OCI-LY1 (cell line): ENCODE data around the gene DNAAF5.
"Not testable (repeated sequence)": the region's sequence is repeated elsewhere in the genome, so short reads cannot be mapped to it uniquely, and the experiment has no call there.

Experiments
- H2AFZ ChIP-seq: fragments of 200-600 bp; sonication (generic), shearing (Covaris generic); 2 replicates; pipeline ENCODE4 v1.6.0; 2014; ENCODE audit warnings: antibody characterized with exemption, mild to moderate bottlenecking, low read length
- H3F3A ChIP-seq: fragments of 200-600 bp; sonication (generic), shearing (Covaris generic); 2 replicates; pipeline ENCODE4 v1.6.0; 2014; ENCODE audit warnings: mild to moderate bottlenecking, antibody characterized with exemption, low read length, moderate library complexity; ENCODE audit not compliant: insufficient read depth
- H3K27ac ChIP-seq: fragments of 200-600 bp; sonication (generic); 2 replicates; pipeline ENCODE4 v1.5.1; 2014; ENCODE audit warnings: low read length, mixed run types, mild to moderate bottlenecking, low read depth; ENCODE audit not compliant: poor library complexity, severe bottlenecking
- H3K27me3 ChIP-seq: fragments of 200-600 bp; sonication (generic); 2 replicates; pipeline ENCODE4 v1.6.0; 2014; ENCODE audit warnings: antibody characterized with exemption, mild to moderate bottlenecking, low read length, moderate library complexity; ENCODE audit not compliant: insufficient read depth
- H3K36me3 ChIP-seq: fragments of 200-600 bp; sonication (generic); 2 replicates; pipeline ENCODE4 v1.6.1; 2014; ENCODE audit warnings: mild to moderate bottlenecking, antibody characterized with exemption, low read length, moderate library complexity, mixed read lengths; ENCODE audit not compliant: insufficient read depth
- H3K4me1 ChIP-seq: fragments of 200-600 bp; sonication (generic); 2 replicates; pipeline ENCODE4 v1.5.1; 2014; ENCODE audit warnings: mild to moderate bottlenecking, low read length, moderate library complexity; ENCODE audit not compliant: insufficient read depth, severe bottlenecking
- H3K4me2 ChIP-seq: fragments of 200-600 bp; sonication (generic), shearing (Covaris generic); 2 replicates; pipeline ENCODE4 v1.6.1; 2014; ENCODE audit warnings: low read length
- H3K4me3 ChIP-seq: fragments of 200-600 bp; sonication (generic); 2 replicates; pipeline ENCODE4 v1.5.1; 2014; ENCODE audit warnings: low read length, low read depth, mild to moderate bottlenecking, mixed read lengths; ENCODE audit not compliant: poor library complexity, severe bottlenecking
- H3K79me2 ChIP-seq: fragments of 200-600 bp; shearing (Covaris generic); 2 replicates; pipeline ENCODE4 v1.6.1; 2016; ENCODE audit warnings: mixed run types, low read length, mixed read lengths; ENCODE audit not compliant: insufficient read depth
- H3K9ac ChIP-seq: fragments of 200-600 bp; sonication (generic), shearing (Covaris generic); 2 replicates; pipeline ENCODE4 v1.6.1; 2014; ENCODE audit warnings: mild to moderate bottlenecking, low read length, mixed read lengths
- H3K9me2 ChIP-seq: fragments of 200-600 bp; sonication (generic), shearing (Covaris generic); 2 replicates; pipeline ENCODE4 v1.6.1; 2014; ENCODE audit warnings: low read depth, mild to moderate bottlenecking, low read length, mixed read lengths
- H3K9me3 ChIP-seq: fragments of 200-600 bp; shearing (Covaris generic); 2 replicates; pipeline ENCODE4 v1.6.1; 2014; ENCODE audit warnings: low read length, mixed read lengths
- H4K20me1 ChIP-seq: fragments of 200-600 bp; sonication (generic), shearing (Covaris generic); 2 replicates; pipeline ENCODE4 v1.6.0; 2016; ENCODE audit warnings: mild to moderate bottlenecking, low read length; ENCODE audit not compliant: insufficient read depth
- EZH2 ChIP-seq: fragments of 200-600 bp; sonication (generic), shearing (Covaris generic); IDR thresholded peaks from 2 replicates; pipeline ENCODE4 v1.8.0; 2017; ENCODE audit warnings: borderline replicate concordance, mixed run types, mild to moderate bottlenecking, antibody characterized with exemption, low read length, moderate library complexity, mixed read lengths
- TF ChIP-seq, protein P1 (sequence below): fragments of 200-600 bp; sonication (generic), shearing (Covaris generic); IDR thresholded peaks from 2 replicates; pipeline ENCODE4 v1.5.1; 2017; ENCODE audit warnings: mild to moderate bottlenecking, antibody characterized with exemption, low read length, moderate library complexity, mixed read lengths

Gene DNAAF5

GRCh38 chr7:798921-799470 is 72.5 kb downstream of the DNAAF5 start:
- H3K9me3 ChIP-seq, result no peaks in the 10 kb centered on the region
- TF ChIP-seq EZH2, result no peak
- TF ChIP-seq, protein P1, sequence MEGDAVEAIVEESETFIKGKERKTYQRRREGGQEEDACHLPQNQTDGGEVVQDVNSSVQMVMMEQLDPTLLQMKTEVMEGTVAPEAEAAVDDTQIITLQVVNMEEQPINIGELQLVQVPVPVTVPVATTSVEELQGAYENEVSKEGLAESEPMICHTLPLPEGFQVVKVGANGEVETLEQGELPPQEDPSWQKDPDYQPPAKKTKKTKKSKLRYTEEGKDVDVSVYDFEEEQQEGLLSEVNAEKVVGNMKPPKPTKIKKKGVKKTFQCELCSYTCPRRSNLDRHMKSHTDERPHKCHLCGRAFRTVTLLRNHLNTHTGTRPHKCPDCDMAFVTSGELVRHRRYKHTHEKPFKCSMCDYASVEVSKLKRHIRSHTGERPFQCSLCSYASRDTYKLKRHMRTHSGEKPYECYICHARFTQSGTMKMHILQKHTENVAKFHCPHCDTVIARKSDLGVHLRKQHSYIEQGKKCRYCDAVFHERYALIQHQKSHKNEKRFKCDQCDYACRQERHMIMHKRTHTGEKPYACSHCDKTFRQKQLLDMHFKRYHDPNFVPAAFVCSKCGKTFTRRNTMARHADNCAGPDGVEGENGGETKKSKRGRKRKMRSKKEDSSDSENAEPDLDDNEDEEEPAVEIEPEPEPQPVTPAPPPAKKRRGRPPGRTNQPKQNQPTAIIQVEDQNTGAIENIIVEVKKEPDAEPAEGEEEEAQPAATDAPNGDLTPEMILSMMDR, result no peak
- H3K27me3 ChIP-seq, result no peaks in the 10 kb centered on the region
- H3F3A ChIP-seq, result no peaks in the 10 kb centered on the region
- no peaks in the 10 kb centered on the region for H4K20me1 ChIP-seq
- H3K9me2 ChIP-seq, result no peaks in the 10 kb centered on the region
- no peaks in the 10 kb centered on the region for H3K79me2 ChIP-seq
- no peak overlapping the region for H3K4me2 ChIP-seq
- no peak overlapping the region for H2AFZ ChIP-seq
- H3K4me3 ChIP-seq, result no peak overlapping the region
- peaks cover 11% of the 10 kb centered on the region; the same call in 1 of the 2 replicates for H3K36me3 ChIP-seq
- no peaks in the 10 kb centered on the region for H3K4me1 ChIP-seq
- H3K9ac ChIP-seq, result no peak overlapping the region
- H3K27ac ChIP-seq, result no peak overlapping the region

DNA sequence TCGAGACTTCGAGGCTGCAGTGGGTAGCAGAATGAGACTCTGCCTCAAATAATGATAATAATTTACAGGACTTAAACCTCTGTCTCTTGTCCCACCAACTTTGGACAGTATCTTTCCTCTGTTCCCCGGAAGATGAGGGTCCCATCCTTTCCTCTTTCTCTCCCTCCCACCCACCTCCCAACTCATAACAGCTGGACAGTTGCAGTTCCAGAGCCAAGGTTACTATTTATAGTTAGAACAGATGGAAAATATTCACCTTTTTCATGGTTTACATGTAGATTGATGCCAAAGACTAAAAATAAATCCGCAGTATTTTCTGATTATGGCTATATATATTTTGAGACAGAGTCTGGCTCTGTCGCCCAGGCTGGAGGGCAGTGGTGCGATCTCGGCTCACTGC is 74.2 kb downstream of the DNAAF5 start:
- H3K9ac ChIP-seq, result no peak overlapping the region
- no peak overlapping the region for H3K4me2 ChIP-seq
- H3K4me1 ChIP-seq, result no peaks in the 10 kb centered on the region
- H3K79me2 ChIP-seq, result no peaks in the 10 kb centered on the region
- TF ChIP-seq, protein P1, result no peak
- no peak for TF ChIP-seq EZH2
- H2AFZ ChIP-seq, result no peak overlapping the region
- no peaks in the 10 kb centered on the region for H4K20me1 ChIP-seq
- no peak overlapping the region for H3K27ac ChIP-seq
- H3F3A ChIP-seq, result no peaks in the 10 kb centered on the region
- H3K9me2 ChIP-seq, result no peaks in the 10 kb centered on the region
- H3K4me3 ChIP-seq, result no peak overlapping the region
- peaks cover under 1% of the 10 kb centered on the region; the same call in 1 of the 2 replicates for H3K36me3 ChIP-seq
- H3K27me3 ChIP-seq, result no peaks in the 10 kb centered on the region
- H3K9me3 ChIP-seq, result no peaks in the 10 kb centered on the region

- not testable (repeated sequence) for H2AFZ ChIP-seq, H3K4me1 ChIP-seq, H3K27me3 ChIP-seq, H3K4me2 ChIP-seq, H3K9ac ChIP-seq, H3F3A ChIP-seq, H3K9me3 ChIP-seq, H3K79me2 ChIP-seq, H3K36me3 ChIP-seq, H3K9me2 ChIP-seq, H3K27ac ChIP-seq, H3K4me3 ChIP-seq, H4K20me1 ChIP-seq
Observed at GRCh38 chr7:801351-801750, 74.9 kb downstream of the DNAAF5 start.

- Histone ChIP-seq H2AFZ (no peak overlapping the region), H3K9ac (no peak overlapping the region), H3K27ac (no peak overlapping the region)
Observed at GRCh38 chr7:801940-802381, 75.5 kb downstream of the DNAAF5 start.

More at GRCh38 chr7:801940-802381, 75.5 kb downstream of the DNAAF5 start:
- Histone ChIP-seq H3K4me3 (no peak overlapping the region), H3K79me2 (no peaks in the 10 kb centered on the region), H3K4me2 (no peak overlapping the region), H3F3A (no peaks in the 10 kb centered on the region), H3K4me1 (no peaks in the 10 kb centered on the region), H3K9me3 (no peaks in the 10 kb centered on the region), H3K27me3 (no peaks in the 10 kb centered on the region), H4K20me1 (no peaks in the 10 kb centered on the region), H3K36me3 (no peaks in the 10 kb centered on the region; the same call in 1 of the 2 replicates), H3K9me2 (no peaks in the 10 kb centered on the region)
- no peak for TF ChIP-seq EZH2
- TF ChIP-seq, protein P1, result no peak
